ENCODE measurements around the gene NPTN. TPM values are rescaled to one million over a fixed set of nuclear protein-coding genes. Genes with fewer than 3 reads are reported as not detected.
A peak's percentile ranks its signal among the peaks of the same experiment; 100 is the strongest.

The NPTN gene
- total RNA-seq, 1 donor from 2014 or later, result 98.5 TPM

DNA sequence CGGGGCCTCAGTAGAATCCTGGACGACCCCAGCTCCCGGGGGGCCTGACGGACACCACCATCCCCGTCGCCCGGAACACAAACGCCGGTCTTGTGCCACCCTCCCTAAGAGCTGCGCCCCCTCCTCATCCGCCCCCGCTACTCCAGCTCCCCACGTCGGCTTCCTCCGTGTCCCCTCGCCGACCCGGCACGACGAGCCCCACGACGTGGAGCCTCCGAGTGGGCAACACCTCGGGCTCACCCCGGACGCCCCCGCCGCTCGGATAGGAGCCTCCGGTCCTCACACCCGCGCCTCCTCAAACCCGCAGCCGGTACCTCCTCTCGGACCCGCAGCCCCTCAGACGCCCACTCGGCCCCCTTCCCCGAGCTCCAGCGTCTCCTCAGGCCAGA is 525 bp downstream of the NPTN start:
- DNase-seq (ENCODE audit: low read depth), result no peak

DNA sequence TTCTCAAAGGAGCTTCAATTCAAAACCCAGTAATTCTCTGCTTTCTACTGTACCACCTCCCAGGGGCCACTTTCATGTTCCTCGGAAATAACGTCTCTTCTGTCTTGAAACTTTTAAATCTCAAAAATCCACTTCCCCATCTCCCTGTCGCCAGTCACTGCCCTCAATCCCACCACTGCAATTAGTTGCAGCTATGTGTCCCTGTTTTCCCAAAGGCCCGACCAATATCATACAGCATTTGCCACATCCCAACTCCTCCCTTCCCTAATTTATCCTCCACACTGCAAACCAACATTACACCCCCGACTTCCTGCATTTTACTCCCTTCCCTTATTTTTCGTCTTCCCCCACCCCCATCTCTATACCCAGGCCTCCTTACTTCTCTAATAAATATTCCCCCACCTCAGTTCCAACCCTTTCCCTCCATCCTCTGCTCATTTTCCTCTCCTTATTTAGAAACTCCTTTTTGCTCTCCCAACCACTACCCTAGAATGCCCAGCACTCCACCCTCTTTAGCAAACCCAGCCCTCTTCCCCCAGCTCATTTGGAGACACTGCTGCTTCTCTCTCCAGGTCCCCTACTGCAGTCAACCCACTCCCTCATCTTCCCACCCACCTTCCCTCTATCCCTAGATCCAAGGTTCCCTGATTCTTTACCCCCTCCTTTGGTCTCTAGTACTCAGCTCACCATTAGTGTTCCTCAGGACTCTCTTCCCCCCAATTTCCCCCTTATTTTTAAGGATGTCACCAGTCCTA is 1.1 kb downstream of the NPTN start:
- DNase-seq (ENCODE audit: low read depth), result peak; percentile 62

DNA sequence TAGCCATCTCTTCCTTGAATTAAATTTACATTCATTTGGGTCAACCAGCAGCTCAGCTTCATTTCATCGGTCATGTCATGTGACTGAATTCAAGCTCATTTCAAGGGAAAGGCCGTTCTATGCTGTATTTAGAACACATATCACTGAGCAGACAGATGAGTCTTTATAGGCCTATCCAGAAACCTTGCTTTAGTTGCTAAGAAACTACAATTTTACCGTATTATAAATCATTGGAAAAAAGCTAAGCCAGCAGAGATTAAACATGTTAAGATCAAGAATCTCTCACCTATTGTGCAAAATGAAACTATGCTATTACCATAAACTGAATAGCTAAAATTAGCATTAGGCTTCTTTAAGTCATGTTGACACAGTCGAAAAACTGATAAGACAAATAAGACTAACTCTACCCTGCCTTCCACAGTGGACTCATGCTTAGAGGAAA is 2.2 kb downstream of the NPTN start:
- no peak for DNase-seq (ENCODE audit: low read depth)

DNA sequence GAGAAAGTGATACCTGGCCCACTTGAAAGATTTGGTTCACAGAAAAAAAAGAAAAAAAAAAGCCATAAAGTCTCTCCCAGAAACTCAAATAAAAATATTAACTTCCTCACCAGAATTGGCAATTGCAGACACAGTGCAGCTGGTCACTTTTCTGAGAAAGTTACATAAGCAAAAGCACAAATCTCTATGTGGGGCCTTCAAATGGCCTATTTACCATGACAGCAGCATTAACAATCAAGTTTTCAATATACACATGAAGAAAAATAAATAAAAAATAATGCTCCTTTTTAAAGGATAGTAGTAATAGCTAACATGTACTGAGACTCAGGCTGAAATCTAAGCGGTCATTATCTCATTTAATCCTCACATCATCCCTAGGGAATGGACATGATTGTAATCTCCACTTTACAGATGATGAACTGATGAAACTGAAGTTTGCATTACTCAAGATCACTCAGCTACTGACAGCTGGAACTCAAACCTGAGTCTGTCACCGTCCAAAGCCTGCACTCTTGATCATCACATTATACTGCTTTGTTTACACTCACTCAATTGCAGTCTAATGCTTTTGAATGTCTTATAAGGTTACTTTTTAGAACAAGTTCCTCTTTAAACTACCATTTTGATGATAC is 3.3 kb downstream of the NPTN start:
- no peak for DNase-seq (ENCODE audit: low read depth)

DNA sequence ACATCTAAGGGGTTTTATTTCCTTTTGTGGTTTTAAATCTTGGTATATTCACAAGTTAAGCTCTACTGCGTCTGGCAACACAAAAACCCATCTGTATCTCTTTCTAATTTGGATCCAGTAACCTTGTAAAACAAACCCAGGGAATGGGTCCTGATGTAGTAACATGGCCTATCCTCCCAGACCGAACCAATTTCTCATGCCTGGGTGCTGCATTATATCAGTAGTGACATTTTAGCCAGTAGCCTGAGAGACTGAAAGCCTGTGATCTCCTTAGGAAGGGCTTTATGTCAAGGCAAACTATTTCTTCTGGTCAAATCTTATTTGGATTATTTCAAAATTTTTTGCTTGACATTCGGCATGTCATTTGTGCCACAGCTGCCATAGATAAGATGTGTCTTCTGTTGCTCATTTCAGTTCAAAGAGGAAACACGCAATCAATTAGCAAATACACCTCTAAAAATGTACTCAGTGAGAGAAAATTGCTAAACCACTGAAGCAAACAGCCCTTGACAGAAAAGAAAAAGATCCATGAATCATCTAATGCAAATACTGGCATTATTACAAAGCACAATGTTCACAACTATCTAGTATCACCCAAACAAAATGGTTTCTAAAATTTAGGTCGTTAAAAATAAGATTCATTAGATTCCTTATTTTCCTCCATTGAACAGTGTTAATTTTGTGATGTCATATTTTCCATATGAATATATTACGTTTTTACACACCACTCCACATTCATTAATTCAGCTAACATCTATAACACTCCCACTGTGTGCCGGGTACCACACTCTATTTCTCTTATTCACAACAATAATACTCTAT is 4.0 kb downstream of the NPTN start:
- DNase-seq (ENCODE audit: low read depth), result no peak

DNA sequence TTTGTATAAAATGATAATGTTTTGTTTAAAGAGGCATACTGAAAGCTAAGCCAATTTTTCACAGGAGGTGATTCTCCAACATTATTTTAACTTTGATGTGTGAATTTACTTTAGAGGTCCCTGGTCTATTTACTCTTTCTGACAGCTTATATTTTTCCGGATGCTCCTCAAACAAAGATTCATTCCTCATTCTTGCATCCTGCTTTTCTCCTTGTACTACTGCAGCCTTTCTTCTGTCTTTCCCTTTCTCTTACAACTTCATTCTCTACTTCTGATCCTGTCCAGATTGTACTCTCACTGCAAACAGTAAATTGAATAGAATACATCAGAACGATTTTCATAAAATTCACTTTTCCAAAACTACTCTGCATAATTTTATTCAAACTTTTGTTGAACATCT is 5.1 kb downstream of the NPTN start:
- no peak for DNase-seq (ENCODE audit: low read depth)

DNA sequence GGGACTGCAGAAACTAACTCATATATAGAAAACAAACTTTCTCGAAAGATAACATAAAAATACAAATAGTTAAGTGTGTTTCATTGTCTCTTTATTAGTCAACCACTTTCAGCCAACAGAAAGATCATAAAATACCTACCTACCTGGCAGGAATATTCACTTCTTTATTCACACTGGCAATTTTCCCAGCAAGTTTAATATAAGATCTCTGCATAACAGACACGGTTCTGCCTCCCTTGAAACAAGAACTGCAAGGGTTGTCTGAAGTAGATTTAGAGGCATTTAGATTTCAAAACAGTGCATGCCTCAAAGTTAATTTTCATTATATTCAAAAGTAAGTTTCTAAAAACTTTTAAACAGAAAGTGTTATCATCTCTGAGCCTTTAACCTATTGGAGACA is 7.1 kb downstream of the NPTN start:
- no peak for DNase-seq (ENCODE audit: low read depth)

DNA sequence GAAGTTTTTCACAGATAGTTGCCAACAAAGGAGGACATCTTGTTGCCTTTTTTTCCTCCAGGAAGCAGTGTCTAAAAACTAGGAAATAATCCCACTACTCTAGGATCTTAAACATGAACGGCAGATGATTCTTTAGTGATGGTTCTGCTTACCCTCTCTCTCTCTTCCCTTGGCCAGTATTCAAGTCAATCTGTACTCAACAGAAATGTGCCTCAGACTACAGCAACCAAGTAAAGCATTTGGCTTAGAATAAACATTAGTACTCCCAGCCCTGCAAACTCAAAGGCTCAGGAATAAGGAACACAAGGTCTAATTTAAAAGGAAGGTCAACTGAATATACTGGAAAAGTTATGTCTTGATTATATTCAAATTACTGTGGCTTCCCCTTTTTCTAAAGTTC is 8.7 kb downstream of the NPTN start:
- DNase-seq (ENCODE audit: low read depth), result no peak

DNA sequence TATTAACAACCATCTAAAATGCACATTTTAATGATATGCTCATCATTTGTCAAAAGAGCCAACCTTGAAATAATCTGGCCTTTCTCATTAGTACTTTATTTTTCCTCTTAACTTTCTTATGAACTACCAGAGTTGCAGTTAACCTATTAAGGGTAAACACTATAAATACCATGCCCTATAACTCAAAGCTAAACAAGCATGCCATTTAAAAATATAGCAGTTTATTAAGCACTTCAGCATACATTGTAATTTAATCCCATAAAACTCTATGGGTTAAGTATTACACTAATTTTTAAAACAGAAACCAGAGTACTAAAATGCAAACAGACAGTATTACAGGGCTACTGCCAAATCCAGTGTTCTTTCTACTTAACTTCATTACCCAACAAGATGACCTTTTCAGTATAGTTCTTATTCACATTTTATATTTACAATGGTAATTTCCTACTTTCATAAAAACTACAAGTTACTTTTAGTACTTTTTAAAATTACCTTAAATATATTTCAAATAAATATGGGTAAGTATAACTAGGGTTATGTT is 11.8 kb downstream of the NPTN start:
- DNase-seq (ENCODE audit: low read depth), result no peak

DNA sequence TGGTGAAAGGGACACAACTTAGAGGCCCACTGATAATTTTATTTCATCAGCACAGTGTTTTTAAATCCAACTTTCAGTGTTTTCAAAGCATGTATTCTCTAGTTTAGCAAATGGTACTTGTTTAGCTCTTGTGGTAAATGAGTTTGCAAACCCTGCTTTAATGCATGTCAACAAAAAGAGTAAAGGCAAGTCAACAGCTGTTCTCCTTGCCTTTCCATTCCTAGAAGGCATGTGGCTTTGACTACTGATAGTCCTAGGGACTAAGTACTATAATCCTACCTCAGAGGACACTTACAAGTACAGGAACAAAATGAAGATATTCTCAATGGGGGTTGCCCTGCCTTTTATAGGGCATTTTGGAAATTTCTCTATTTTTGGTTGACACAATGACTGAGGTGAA is 13.1 kb downstream of the NPTN start:
- peak; percentile 69 for DNase-seq (ENCODE audit: low read depth)

DNA sequence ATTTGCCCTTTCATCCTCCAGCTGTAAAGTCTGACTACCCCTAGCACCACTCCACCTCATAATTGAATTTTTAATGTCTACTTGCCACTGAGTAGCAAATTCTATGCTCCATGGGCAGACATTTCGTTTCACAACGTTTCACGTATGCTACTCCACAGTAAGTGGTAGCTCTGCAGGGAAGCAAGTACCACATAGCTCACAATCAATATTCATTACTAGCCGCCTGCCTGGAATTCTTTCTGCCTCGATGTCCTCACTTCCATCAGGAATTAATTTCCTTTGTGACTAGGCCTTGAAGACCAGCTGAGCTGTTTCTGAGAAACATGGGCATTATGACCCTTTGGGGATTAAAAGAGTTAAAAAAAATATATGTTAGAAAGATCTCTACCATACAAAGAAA is 15.3 kb downstream of the NPTN start:
- no peak for DNase-seq (ENCODE audit: low read depth)

DNA sequence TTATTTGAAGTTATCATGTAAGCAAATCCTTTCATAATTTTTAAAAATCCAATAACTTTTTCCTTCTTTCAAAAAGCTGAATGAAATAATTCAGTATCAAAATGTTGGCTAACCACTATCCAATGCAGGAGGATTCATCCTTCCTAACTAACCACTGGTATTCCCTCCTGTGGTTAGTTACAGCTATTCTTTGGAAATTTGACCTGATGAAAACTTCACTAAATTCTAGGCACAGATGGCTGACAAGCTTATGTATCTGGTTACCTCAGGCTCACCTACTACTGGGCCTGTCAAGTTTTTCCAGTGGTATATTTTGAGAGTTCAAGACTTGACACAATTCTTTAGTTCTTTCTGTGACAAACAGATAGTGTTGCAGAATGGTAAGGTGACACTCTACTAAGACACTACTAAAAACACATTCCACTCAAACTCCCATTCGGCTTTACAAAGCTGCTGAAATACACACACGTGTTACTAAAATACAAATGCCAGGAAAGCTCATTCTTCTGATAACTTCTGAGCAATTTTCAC is 15.8 kb downstream of the NPTN start:
- DNase-seq (ENCODE audit: low read depth), result peak; percentile 62

DNA sequence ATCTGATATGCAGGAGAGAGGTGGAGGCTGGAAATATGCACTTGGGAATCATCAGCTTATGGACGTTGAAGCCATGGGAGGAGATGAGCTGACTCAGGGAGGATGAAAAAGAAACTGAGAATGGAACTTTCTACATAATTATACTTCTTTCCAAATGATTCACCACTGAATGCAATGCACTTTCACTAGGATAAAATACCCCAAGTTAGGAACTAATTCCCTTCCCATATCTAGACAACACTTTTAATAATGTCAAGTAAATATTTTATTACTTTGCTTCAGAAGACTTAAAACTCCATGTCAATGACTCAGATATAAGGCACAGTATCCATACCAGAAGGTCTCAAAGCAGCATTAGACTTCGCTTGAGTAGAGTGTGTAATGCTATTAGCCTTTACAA is 24.2 kb downstream of the NPTN start:
- DNase-seq (ENCODE audit: low read depth), result no peak

DNA sequence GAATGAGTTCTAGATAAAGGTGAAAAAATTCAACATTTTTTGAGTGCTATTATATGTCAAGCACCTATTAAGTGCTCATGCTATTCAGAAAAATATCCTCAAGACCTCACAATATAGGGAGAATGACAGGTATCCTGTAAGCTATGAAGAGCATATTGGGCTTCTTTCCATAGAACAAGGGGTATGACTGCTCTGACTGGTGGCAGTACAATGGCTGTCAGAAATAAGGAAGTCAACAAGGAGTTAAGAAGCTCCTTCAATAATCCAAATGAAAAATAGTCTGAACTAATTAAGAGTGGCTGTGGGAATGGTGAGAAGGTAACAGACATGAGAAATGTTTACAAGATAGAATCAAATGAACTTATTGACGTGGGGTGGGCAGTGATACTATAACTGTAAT is 24.7 kb downstream of the NPTN start:
- no peak for DNase-seq (ENCODE audit: low read depth)

DNA sequence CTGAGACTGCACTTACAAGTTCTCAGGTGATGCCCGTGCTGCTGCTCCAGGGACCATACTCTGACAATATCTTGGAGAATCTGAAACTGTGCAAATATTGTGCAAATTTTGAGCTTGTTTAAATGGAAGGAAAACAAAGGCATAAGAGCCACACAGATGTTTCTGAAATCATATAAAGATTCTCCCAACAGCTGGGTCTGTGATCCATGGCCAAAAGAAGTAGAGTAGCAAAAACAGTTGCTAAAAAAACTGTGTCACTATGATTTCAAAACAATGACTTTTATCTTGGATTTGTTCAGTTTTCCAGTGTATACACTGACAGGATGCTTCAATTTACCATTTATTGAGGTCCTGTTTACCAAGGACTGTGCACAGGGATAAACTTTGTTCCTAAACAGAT is 25.3 kb downstream of the NPTN start:
- DNase-seq (ENCODE audit: low read depth), result no peak

DNA sequence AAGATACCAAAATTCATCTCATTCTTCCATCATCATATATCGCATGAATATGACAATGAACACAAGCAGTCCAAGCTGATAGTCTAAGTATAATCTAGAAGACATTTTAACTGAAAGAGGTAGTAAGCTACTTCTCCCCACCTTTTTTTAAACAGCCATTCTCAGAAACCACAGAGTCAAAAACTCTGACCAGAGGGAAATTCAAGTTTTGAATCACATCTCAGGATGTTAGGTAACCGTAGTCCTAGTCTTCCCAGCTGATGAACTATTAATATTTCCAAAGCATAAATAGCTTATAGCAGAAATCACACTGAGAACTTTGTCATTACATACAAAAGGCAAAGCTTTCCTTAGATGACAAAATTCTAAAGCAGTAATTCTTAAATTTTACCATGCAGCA is 25.8 kb downstream of the NPTN start:
- no peak for DNase-seq (ENCODE audit: low read depth)

DNA sequence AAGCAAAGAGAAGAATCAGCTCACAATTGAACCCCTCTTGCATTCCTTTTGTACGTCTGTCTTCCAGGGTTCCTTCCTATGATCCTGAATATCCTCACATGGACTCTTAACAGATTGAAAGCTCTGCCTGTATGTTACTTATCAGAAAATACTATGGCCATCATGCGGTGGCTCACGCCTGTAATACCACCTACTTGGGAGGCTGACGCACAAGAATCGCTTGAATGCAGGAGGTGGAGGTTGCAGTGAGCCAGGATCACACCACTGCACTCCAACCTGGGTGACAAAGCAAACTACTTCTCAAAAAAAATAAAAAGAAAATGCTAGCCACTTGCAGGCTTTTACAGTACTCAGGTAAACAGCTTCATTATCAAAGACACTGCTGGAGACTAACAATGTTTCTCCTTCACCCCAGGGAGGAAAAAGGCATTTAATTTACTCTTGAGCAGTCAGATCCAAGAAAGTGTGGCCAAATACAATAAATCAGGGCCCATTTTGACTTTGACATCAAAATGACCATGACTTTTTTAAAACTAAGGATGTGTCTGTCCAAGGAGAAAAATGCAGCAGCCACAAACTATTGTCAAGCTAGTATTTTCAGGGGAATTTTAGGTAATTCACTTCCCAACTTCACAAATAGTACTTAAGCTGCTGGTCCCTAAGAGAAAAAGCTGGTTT is 27.3 kb downstream of the NPTN start:
- no peak for DNase-seq (ENCODE audit: low read depth)

DNA sequence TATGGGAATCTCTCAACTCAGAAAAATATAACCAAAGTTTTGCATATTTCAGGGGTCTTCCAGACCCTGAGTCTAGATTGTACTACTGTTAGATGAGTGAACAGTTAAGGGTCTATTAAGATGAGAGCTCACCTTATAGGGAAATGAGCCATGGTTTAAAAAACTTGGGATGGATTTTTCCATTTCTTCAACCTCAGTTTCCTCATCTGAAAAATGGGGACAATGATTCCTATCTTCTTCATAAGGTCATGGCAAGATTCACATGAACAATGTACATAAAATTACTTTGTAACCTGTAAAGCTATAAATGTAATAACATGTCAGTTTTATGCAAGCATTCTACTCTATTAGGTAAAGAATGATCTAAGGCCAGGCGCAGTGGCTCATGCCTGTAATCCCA is 28.7 kb downstream of the NPTN start:
- no peak for DNase-seq (ENCODE audit: low read depth)

DNA sequence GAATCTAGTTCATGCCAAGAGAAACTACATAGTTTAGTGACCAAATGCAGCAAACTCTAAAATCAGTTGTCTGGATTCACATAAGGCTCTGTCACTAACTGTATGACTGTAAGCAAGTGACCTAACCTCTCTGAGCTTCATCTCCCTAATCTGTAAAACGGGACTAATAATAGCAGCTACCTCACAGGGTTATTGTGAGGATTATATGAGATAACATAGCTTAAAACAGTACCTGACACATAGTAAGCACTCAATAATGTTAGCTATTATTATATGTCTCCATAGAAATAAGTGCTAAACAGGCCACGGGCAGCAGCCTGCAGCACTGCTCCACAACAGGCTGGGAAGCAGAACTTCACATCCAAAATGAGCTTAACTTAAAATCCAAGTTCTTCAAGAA is 30.2 kb downstream of the NPTN start:
- peak; percentile 65 for DNase-seq (ENCODE audit: low read depth)

DNA sequence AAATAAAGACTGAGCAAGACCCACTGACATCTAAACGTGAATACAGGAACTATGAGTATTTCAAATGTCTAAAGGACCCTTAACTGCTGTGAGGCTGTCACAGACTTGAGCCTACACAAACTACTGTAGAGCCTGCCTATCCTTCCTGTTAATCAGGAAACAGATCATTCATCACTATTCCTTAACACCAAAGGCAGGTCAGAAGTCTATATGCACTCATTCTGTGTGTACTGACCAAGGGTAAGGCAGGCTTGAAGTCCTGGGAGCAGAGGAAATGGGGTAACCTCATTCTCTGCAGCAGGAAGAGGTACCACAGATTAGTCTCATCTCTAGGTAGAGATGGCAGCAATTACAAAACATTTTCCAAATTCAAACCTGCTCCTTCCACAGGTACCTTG is 30.7 kb downstream of the NPTN start:
- DNase-seq (ENCODE audit: low read depth), result no peak

Data from myocyte (in vitro differentiated cells).